ENCODE results near the gene CDK5. TPM values are rescaled to one million over a fixed set of nuclear protein-coding genes. Genes with fewer than 3 reads are reported as not detected.
A peak's percentile ranks its signal among the peaks of the same experiment; 100 is the strongest.

CDK5 gene
- total and polyA plus RNA-seq, 2 donors (not counting 1 experiment from before 2014, with no cell fraction given), result 8.2 to 8.4 TPM

DNA sequence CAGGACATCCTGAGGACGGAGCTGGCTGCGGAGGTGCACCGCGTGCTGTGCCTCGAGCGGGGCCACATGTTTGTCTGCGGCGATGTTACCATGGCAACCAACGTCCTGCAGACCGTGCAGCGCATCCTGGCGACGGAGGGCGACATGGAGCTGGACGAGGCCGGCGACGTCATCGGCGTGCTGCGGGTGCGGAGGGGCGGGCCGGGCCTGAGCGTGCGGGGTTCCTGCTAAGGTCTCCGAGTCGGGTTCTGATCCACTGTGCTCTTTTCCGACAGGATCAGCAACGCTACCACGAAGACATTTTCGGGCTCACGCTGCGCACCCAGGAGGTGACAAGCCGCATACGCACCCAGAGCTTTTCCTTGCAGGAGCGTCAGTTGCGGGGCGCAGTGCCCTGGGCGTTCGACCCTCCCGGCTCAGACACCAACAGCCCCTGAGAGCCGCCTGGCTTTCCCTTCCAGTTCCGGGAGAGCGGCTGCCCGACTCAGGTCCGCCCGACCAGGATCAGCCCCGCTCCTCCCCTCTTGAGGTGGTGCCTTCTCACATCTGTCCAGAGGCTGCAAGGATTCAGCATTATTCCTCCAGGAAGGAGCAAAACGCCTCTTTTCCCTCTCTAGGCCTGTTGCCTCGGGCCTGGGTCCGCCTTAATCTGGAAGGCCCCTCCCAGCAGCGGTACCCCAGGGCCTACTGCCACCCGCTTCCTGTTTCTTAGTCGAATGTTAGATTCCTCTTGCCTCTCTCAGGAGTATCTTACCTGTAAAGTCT lies 43.8 kb downstream of the CDK5 start:
- no peak for TF ChIP-seq EZH2 (IDR thresholded peaks at IDR 0.05; ENCODE audit: borderline replicate concordance, insufficient read depth, low read depth, low read length, poor library complexity, severe bottlenecking)
- TF ChIP-seq, protein P1, sequence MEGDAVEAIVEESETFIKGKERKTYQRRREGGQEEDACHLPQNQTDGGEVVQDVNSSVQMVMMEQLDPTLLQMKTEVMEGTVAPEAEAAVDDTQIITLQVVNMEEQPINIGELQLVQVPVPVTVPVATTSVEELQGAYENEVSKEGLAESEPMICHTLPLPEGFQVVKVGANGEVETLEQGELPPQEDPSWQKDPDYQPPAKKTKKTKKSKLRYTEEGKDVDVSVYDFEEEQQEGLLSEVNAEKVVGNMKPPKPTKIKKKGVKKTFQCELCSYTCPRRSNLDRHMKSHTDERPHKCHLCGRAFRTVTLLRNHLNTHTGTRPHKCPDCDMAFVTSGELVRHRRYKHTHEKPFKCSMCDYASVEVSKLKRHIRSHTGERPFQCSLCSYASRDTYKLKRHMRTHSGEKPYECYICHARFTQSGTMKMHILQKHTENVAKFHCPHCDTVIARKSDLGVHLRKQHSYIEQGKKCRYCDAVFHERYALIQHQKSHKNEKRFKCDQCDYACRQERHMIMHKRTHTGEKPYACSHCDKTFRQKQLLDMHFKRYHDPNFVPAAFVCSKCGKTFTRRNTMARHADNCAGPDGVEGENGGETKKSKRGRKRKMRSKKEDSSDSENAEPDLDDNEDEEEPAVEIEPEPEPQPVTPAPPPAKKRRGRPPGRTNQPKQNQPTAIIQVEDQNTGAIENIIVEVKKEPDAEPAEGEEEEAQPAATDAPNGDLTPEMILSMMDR (IDR thresholded peaks at IDR 0.05), result no peak
- peaks cover 0 to 25% (median 0%) of the 10 kb centered on the region in 3 donors for H3K9me3 ChIP-seq (ENCODE audit: control extremely low read depth in 1 of 3, control insufficient read depth in 2 of 3, insufficient read depth in 1 of 3, low read length in 2 of 3)
- H3K79me2 ChIP-seq (ENCODE audit: control insufficient read depth, insufficient read depth, low read length), result no peaks in the 10 kb centered on the region
- peak overlapping the region; percentile 17 to 75 (median 66) for H3K4me3 ChIP-seq (ENCODE audit: control extremely low read depth in 1 of 5, extremely low read depth in 1 of 5, insufficient read depth in 1 of 5, low read depth in 2 of 5, low read length in 4 of 5)
- peak; percentile 68 for ATAC-seq (ENCODE audit: low read depth)
- H3K27ac Mint-ChIP-seq, result peak overlapping the region; percentile 97
- ChIA-PET CTCF (interaction anchor here (0.9 to 1.4 kb wide), 4 partner anchors 9 to 39 kb away, joined by 3 to 5 read pairs (median 4); no protein-coding TSS in a partner anchor), POLR2A (interaction anchor here (0.6 to 1.3 kb wide), 5 partner anchors 14 to 863 kb away, joined by 3 to 12 read pairs (median 5); partner anchors contain the start of genes ABCB8 and PRKAG2)
- peaks cover 0 to 16% (median under 1%) of the 10 kb centered on the region in 4 experiments for H3K27me3 ChIP-seq (replicated peaks in 1 of 4; ENCODE audit: control extremely low read depth in 1 of 4, control insufficient read depth in 3 of 4, insufficient read depth in 4 of 4, low read length in 3 of 4)
- peaks cover 44% of the 10 kb centered on the region for H3K4me1 Mint-ChIP-seq
- H3K9me3 Mint-ChIP-seq (ENCODE audit: insufficient read depth), result no peaks in the 10 kb centered on the region
- H3K4me3 Mint-ChIP-seq, result peak overlapping the region; percentile 97
- H3K27ac ChIP-seq (ENCODE audit: low read length in 2 of 2), result peak overlapping the region; percentile 85 to 89
- H3K9ac ChIP-seq (ENCODE audit: low read length), result peak overlapping the region; percentile 79
- intact Hi-C loops (cut with micrococcal nuclease), result loop anchor here (1.0 to 5.0 kb wide), 6 partner anchors 14 to 213 kb away; partner anchors contain the start of genes ABCB8, ABCF2, AGAP3 and CDK5
- peak; percentile 95 for DNase-seq
- H3K4me1 ChIP-seq (ENCODE audit: control insufficient read depth in 2 of 2, insufficient read depth in 2 of 2, low read length in 2 of 2), result peaks cover 26 to 49% of the 10 kb centered on the region in 2 donors
- peak overlapping the region; percentile 96 for H3K4me2 ChIP-seq (replicated peaks; ENCODE audit: low read depth, low read length, poor library complexity, severe bottlenecking)
- peak overlapping the region; percentile 51 for H2AFZ ChIP-seq (ENCODE audit: insufficient read depth, low read depth, low read length, poor library complexity, severe bottlenecking)
- H3K36me3 ChIP-seq (replicated peaks in 1 of 2; ENCODE audit: control extremely low read depth in 1 of 2, control insufficient read depth in 1 of 2, extremely low read depth in 1 of 2, insufficient read depth in 2 of 2, low read length in 1 of 2), result no peaks in the 10 kb centered on the region
- H4K20me1 ChIP-seq (ENCODE audit: control insufficient read depth, insufficient read depth, low read length, poor library complexity, severe bottlenecking), result no peaks in the 10 kb centered on the region
- 8% methylated on average over 52 of the region's 55 CpGs for WGBS (ENCODE audit: insufficient coverage)
- peaks cover 8% of the 10 kb centered on the region for H3K27me3 Mint-ChIP-seq
